HG03378 (cell line): ENCODE data around the gene MAPKAP1.
"Not testable (repeated sequence)": the region's sequence is repeated elsewhere in the genome, so short reads cannot be mapped to it uniquely, and the experiment has no call there.

Source experiments
- ATAC-seq: cut with Tn5 transposase; IDR thresholded peaks from one replicate; pipeline ENCODE4 v1.9.1; 2021; ENCODE audit warnings: mild to moderate bottlenecking, moderate library complexity; ENCODE audit not compliant: unreplicated experiment

MAPKAP1 gene

GRCh38 chr9:125732562-125732961, 25.6 kb upstream of the MAPKAP1 start:
- ATAC-seq = no peak

- ATAC-seq = no peak
These were observed 23.2 kb upstream of the MAPKAP1 start for GRCh38 chr9:125730168-125730567.

- ATAC-seq = no peak
These were observed 19.6 kb upstream of the MAPKAP1 start for GRCh38 chr9:125726456-125727132.

- no peak for ATAC-seq
These were observed 430 bp upstream of the MAPKAP1 start for GRCh38 chr9:125707472-125707804.

- no peak for ATAC-seq
These were observed 1.1 kb downstream of the MAPKAP1 start for GRCh38 chr9:125705893-125706292.

- ATAC-seq = no peak
These were observed 3.3 kb downstream of the MAPKAP1 start for GRCh38 chr9:125703662-125704061.

GRCh38 chr9:125701351-125701750, 5.7 kb downstream of the MAPKAP1 start:
- no peak for ATAC-seq

- peak; percentile 83 for ATAC-seq
These were observed 6.2 kb downstream of the MAPKAP1 start for GRCh38 chr9:125700791-125701190.

- no peak for ATAC-seq
These were observed 7.1 kb downstream of the MAPKAP1 start for GRCh38 chr9:125699870-125700269.

GRCh38 chr9:125696106-125696647, 10.8 kb downstream of the MAPKAP1 start:
- ATAC-seq = no peak

- ATAC-seq = not testable (repeated sequence)
These were observed 11.5 kb downstream of the MAPKAP1 start for GRCh38 chr9:125695548-125695947.

- no peak for ATAC-seq
These were observed 12.5 kb downstream of the MAPKAP1 start for GRCh38 chr9:125694478-125694877.

GRCh38 chr9:125693492-125693891, 13.5 kb downstream of the MAPKAP1 start:
- ATAC-seq = not testable (repeated sequence)

- no peak for ATAC-seq
These were observed 15.1 kb downstream of the MAPKAP1 start for GRCh38 chr9:125691869-125692268.

- no peak for ATAC-seq
These were observed 16.3 kb downstream of the MAPKAP1 start for GRCh38 chr9:125690679-125691078.

- ATAC-seq = no peak
These were observed 19.7 kb downstream of the MAPKAP1 start for GRCh38 chr9:125687163-125687863.

- no peak for ATAC-seq
These were observed 21.8 kb downstream of the MAPKAP1 start for GRCh38 chr9:125685167-125685566.

- ATAC-seq = no peak
These were observed 23.5 kb downstream of the MAPKAP1 start for GRCh38 chr9:125683486-125683885.

- ATAC-seq = no peak
These were observed 24.7 kb downstream of the MAPKAP1 start for GRCh38 chr9:125682340-125682739.

GRCh38 chr9:125681657-125682056, 25.4 kb downstream of the MAPKAP1 start:
- no peak for ATAC-seq

- ATAC-seq = no peak
These were observed 25.9 kb downstream of the MAPKAP1 start for GRCh38 chr9:125681086-125681622.

GRCh38 chr9:125680445-125680844, 26.6 kb downstream of the MAPKAP1 start:
- ATAC-seq = no peak
